Coronary artery (tissue), 2 donors: ENCODE results near the gene CATSPERD.

Source experiments
- DNase-seq: peaks from one replicate; pipeline ENCODE4 v3.0.0-alpha.2; 2017; ENCODE audit warnings: low spot score
- H3K27ac ChIP-seq, 2 donors: fragments of 200-600 bp; sonication (generic); one replicate each; pipeline ENCODE4 v1.5.1; 2016 to 2019
- H3K4me3 ChIP-seq: fragments of 200-600 bp; sonication (generic); 2 replicates; pipeline ENCODE4 v1.5.1; 2016; ENCODE audit warnings: mild to moderate bottlenecking, moderate library complexity
- TF ChIP-seq, protein P1 (sequence below): fragments of 200-600 bp; sonication (generic); IDR thresholded peaks from one replicate; pipeline ENCODE4 v1.5.1; 2019; ENCODE audit warnings: antibody characterized with exemption

The CATSPERD gene

DNA sequence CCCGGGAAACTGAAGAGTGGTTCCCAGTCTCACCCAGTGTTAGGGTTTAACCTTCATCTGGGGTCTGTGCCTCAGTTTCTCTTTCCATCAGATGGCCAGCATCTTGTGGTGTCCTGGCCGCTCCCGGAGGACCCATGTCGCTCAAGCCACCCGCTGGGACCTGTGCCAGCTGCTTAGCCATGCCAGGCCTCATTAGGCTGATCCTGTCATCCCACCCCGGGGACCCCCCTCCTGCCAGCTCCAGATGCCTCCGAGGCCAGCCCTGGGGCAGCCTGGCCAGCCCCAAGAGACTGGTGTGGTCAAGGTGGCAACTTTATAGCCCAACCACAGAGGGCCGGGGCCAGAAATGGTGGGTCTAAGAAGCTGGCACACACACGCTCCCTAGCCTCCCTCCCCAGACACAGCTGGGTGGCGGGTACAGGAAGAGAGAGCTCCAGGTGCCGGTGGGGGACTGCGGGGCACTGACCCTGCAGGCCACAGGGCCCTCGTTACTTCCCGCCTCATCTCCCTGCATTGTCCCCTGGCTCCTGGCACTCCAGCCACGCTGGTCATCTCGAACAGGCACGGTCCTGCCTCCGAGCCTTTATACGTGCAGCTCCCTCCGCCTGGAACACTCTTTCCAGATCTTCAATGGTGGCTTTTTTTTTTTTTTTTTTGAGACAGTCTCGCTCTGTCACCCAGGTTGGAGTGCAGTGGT, 87.8 kb downstream of the CATSPERD start:
- Histone ChIP-seq H3K27ac (no peak overlapping the region), H3K4me3 (no peak overlapping the region)
- no peak for DNase-seq
- TF ChIP-seq, protein P1, sequence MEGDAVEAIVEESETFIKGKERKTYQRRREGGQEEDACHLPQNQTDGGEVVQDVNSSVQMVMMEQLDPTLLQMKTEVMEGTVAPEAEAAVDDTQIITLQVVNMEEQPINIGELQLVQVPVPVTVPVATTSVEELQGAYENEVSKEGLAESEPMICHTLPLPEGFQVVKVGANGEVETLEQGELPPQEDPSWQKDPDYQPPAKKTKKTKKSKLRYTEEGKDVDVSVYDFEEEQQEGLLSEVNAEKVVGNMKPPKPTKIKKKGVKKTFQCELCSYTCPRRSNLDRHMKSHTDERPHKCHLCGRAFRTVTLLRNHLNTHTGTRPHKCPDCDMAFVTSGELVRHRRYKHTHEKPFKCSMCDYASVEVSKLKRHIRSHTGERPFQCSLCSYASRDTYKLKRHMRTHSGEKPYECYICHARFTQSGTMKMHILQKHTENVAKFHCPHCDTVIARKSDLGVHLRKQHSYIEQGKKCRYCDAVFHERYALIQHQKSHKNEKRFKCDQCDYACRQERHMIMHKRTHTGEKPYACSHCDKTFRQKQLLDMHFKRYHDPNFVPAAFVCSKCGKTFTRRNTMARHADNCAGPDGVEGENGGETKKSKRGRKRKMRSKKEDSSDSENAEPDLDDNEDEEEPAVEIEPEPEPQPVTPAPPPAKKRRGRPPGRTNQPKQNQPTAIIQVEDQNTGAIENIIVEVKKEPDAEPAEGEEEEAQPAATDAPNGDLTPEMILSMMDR, result no peak

DNA sequence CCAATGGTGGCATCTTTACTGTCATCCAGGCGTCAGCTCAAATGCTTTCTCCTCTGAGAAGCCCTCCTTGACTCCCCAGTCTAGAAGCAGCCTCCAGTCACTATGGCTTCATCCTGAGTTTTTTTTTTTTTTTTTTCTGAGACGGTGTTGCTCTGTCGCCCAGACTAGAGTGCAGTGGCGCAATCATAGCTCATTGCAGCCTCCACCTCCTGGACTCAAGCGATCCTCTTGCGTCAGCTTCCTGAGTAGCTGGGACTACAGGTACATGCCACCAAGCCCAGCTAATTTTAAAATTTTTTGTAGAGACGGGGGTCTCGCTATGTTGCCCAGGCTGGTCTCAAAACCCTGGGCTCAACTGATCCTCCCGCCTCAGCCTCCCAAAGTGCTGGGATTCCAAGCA, 88.6 kb downstream of the CATSPERD start:
- no peak overlapping the region for H3K4me3 ChIP-seq
- no peak overlapping the region for H3K27ac ChIP-seq
- no peak for DNase-seq
- TF ChIP-seq, protein P1, result no peak

DNA sequence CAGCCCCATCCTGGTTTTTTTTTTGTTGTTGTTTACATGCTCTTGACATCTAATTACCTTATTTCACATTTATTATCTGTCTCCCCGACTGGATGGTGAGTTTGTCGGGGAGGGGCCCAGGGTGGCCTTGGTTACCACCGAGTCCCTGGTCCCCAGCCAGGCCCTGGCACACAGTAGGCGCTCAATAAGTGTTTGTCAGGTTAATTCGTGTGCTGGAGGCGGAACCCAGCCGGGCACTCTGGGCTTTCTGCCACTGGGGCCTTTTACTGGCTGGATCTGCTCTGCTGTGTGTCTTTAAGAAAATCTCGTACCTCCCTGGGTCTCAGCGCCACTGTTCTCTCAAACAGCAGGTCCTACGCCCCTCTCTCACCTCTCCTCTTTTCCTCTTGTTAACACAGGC, 89.0 kb downstream of the CATSPERD start:
- no peak for DNase-seq
- H3K27ac ChIP-seq, result no peak overlapping the region
- no peak overlapping the region for H3K4me3 ChIP-seq
- TF ChIP-seq, protein P1, result no peak

DNA sequence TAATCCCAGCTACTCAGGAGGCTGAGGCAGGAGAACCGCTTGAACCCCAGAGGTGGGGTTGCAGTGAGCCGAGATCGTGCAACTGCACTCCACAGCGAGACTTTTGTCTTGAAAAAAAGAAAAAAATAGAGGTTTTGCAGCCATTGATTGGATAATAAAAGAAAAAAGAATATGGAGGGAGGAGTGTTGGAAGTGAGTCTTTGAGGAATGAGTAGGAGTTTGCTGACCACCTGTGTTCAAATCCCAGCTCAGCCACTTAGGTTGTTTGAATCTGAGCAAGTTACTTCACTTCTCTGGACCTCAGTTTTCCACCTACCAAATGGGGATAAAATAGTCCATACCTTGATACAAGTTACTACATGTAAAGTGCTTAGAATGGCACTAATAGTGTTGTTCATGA, 90.7 kb downstream of the CATSPERD start:
- TF ChIP-seq, protein P1, result no peak
- H3K27ac ChIP-seq, result no peak overlapping the region
- no peak overlapping the region for H3K4me3 ChIP-seq
- DNase-seq, result no peak

DNA sequence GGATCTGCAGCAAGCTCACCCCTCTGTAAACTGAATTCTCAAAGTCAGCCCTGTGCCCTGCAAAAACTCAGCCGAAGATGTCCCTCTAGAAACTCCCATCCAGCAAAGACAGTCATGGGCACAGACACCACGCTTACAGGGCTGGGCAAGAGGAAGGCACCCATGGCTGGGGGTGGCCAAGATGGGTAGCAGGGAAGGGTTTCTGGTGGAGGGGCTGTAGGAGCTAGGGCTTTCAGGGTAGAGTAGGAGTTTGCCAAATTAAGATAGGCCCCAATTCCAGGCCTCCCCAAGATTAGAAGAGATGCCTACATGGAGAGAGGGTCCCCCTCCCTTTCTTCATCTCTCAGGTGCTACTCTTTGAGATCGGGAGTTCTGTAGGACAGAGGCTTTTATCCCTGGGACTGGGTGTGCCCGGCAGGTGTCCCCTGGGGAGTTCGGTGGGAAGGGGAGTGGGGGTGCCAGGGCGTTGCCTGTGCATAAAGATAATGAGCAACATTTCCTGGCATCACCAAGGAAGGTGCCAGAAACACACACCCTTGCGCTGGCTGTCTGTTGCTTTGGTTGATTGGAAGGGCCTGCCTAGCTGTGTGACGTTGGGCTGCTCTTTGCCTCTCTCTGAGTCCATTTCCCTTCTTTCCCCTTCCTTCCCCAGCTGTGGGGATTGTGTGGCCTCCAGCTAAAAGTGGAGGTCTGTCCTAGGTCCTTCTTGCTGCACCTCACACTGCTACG, 93.8 kb downstream of the CATSPERD start:
- TF ChIP-seq, protein P1, result no peak
- no peak overlapping the region for H3K27ac ChIP-seq
- DNase-seq, result no peak
- no peak overlapping the region for H3K4me3 ChIP-seq

DNA sequence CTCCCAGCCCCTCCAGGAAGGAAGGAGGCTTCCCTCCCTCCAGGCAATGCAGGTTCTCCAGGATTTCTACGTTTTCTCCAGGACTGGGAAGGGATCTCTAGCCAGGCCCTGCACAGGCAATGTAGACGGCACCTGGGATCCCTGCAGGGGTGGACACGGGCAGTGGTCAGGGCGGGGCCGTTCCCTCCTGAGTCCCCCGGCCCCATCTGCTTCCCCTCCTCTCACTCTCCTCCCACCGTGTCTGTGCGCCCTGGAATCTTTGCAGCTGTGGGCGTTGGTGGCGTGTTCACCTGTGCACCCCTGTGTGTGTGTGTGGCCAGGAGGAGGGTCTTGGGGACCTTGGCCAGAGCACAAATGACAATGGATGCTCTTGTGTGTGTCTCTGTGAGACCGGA, 94.4 kb downstream of the CATSPERD start:
- DNase-seq, result no peak
- TF ChIP-seq, protein P1, result no peak
- no peak overlapping the region for H3K4me3 ChIP-seq
- H3K27ac ChIP-seq, result no peak overlapping the region

DNA sequence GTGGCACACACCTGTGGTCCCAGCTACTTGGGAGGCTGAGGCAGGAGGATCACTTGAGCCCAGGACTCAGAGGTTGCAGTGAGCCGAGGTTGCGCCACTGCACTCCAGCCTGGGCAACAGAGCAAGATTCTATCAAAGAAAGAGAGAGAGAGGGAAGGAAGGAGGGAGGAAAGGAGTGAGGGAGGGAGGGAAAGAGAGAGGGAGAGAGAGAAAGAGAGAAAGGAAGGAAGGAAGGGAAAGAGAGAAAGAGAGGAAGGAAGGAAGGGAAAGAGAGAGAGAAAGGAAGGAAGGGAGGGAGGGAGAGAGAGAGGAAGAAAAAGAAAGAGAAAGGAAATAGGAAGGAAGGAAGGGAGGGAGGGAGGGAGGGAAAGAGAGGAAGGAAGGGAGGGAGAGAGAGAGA, 96.8 kb downstream of the CATSPERD start:
- Histone ChIP-seq H3K27ac (no peak overlapping the region), H3K4me3 (no peak overlapping the region)
- no peak for DNase-seq
- TF ChIP-seq, protein P1, result no peak
